HG02885 (cell line): ENCODE results near the gene LCAT.
A peak's percentile ranks its signal among the peaks of the same experiment; 100 is the strongest.
"Not testable (repeated sequence)": the region's sequence is repeated elsewhere in the genome, so short reads cannot be mapped to it uniquely, and the experiment has no call there.

Experiments used
- ATAC-seq: cut with Tn5 transposase; IDR thresholded peaks from one replicate; pipeline ENCODE4 v1.9.1; 2021; ENCODE audit warnings: mild to moderate bottlenecking; ENCODE audit not compliant: unreplicated experiment, poor library complexity

The LCAT gene

GRCh38 chr16:67950335-67950843 lies 6.5 kb upstream of the LCAT start:
- ATAC-seq: no peak

- ATAC-seq: no peak
Measured at GRCh38 chr16:67949645-67950044, 5.7 kb upstream of the LCAT start.

DNA sequence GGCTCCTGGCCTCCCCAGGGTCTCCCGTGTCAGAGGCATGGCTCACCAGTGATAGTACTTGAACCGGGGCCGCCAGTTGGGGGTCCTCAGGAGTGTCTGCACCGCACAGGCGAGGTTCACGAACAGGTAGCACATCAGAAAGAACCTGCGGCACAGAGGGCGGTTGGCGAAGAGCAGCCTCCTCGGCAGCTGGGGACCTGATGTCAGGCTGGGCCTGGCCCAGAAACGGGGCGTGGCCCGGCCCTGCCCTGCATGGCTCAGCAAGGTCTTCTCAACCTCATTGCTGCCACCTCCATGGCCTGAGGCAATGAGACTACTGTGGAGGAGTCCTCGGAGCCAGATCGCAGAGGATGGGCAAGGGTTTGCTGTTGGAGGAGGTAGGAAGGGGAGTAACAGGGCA lies 4.1 kb upstream of the LCAT start:
- no peak for ATAC-seq

- ATAC-seq: no peak
Measured at GRCh38 chr16:67946966-67947558, 3.1 kb upstream of the LCAT start.

- no peak for ATAC-seq
Measured at GRCh38 chr16:67946128-67946569, 2.2 kb upstream of the LCAT start.

DNA sequence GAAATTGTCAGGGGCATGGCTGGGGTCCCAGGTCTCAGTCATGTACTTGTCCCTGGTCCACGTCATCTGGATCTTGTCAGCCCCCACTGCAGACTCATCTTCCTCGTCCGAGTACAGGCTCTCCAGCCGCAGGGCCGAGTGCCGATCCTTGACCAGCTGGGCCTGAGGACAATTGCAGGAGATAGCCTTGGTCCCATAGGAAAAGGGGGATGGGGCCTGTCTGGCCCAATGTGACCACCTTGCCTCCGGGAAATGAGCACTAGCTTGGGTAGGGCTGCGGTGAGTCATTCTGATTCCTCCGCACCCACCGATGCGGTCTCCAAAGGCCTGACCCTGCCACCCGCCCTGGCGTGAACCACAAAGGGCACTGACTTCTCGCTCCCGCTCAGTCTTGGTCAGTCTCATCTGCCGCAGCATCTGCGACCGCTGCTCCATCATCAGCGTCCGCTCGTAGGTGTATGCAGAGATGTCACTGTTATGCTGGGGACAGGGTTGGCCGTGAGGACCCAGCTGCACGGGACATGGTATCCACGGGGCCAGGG lies 1.5 kb upstream of the LCAT start:
- ATAC-seq: no peak

GRCh38 chr16:67944690-67945391 lies 921 bp upstream of the LCAT start:
- ATAC-seq: no peak

DNA sequence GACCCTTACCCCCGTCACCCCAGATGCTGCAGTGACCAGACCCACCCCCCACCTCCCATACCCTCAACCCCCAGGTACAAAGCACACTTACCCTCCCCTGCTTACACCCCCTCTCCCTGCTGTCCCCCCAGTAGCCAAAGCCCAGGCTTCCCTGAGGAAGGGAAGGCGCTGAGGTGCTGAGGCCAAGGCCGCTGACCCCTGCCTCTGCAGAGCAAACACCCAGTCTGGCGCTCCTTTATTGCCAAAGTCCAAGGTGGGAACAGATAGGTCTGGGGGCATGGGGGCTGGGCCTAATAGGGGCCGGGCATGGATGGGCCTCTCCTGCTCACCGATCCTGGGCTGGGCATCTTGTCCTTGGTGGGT lies 683 bp downstream of the LCAT start:
- ATAC-seq: no peak

DNA sequence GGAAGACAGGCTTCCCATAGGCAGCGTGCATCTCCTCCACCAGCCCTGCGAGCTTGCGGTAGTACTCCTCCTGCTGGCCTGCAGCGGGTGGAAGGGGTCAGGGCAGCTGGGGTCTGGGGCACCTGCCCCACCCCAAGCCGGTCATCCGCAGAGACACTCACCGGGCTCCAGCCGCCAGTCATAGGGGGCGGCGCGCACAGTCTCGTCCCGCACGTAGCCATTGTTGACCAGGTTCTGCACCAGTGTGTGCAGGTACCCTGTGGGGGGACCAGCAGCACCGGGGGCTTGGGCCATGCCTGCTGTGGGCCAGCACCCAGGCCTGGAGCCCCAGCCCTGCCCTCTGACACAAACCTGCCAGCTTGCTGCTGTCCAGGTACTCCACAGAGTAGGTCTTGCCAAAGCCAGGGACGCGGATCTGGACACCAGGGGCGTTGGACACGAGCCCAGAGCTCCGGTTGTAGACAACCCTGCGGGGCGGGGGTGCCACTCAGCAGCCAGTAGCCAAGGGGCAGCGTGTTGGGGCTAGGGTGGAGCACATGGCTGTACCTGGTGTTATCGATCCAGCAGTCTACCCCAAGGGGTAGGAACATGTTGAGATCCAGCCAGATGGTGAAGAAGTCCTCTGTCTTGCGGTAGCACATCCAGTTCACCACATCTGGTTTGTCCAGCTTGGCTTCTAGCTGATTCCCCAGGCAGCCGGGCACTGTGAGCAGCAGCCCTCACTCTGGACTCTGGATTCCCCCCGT lies 1.2 kb downstream of the LCAT start:
- ATAC-seq: no peak

- ATAC-seq: no peak
Measured at GRCh38 chr16:67942200-67942509, 1.8 kb downstream of the LCAT start.

DNA sequence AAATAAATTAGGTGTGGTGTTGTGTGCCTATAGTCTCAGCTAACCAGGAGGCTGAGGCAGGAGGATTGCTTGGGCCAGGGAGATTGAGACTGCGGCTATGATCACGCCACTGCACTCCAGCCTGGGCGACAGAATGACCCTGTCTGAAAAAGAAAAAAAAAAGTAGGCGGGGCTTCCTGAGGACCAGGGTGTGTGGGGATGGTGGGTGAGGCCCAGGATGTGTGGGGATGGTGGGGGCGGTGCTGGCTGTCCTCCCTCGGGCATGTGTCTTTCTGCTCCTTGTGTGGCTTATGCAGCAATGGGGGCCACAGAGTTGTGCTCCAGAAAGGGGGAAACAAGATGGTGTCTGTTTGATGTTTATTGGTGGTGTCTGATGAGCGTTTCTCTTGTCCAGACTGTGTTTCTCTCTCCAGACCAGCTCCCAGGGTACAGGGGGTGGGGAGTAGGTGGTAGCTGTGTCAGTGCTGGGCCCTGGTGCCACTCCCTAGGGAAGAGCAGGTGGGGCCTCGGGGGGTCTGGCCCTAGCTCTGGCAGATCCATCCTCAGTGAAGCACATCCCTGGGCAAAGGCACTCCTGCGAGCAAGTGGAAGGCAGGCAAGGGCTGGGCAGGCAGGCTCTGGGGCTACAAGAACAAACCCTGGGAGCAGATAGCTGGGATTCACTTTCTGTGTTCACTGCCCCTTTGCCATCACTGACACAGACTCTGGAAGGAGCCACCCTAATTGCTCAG lies 2.3 kb downstream of the LCAT start:
- ATAC-seq: no peak

DNA sequence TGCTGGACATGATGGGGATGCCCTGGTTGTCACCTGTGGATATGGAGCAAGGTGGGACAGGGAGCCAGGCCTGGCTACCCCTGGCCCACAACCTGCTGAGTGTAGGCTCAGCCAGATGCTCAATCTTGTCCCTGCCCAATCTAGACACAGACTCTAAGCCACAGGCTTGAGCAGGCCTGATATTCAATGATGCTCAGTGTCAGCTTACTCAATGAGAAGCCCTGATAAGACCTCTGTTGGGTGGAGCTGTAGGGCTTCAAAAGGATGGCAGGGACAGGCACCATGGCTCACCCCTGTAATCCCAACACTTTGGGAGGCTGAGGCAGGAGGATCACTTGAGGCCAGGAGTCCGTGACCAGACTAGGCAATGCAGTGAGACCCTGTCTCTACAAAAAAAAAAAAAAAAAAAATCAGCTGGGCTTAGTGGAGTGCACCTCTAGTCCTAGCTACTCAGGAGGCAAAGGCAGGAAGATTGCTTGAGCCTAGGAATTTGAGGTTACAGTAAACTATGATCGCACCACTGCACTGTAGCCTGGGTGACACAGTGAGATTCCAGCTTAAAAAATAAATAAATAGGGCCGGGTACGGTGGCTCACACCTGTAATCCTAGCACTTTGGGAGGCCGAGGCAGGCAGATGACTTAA lies 3.4 kb downstream of the LCAT start:
- ATAC-seq: no peak

GRCh38 chr16:67939507-67940445 lies 4.1 kb downstream of the LCAT start:
- ATAC-seq: no peak

GRCh38 chr16:67937713-67938112 lies 6.2 kb downstream of the LCAT start:
- not testable (repeated sequence) for ATAC-seq

- ATAC-seq: peak; percentile 52
Measured at GRCh38 chr16:67936880-67937605, 6.9 kb downstream of the LCAT start.

DNA sequence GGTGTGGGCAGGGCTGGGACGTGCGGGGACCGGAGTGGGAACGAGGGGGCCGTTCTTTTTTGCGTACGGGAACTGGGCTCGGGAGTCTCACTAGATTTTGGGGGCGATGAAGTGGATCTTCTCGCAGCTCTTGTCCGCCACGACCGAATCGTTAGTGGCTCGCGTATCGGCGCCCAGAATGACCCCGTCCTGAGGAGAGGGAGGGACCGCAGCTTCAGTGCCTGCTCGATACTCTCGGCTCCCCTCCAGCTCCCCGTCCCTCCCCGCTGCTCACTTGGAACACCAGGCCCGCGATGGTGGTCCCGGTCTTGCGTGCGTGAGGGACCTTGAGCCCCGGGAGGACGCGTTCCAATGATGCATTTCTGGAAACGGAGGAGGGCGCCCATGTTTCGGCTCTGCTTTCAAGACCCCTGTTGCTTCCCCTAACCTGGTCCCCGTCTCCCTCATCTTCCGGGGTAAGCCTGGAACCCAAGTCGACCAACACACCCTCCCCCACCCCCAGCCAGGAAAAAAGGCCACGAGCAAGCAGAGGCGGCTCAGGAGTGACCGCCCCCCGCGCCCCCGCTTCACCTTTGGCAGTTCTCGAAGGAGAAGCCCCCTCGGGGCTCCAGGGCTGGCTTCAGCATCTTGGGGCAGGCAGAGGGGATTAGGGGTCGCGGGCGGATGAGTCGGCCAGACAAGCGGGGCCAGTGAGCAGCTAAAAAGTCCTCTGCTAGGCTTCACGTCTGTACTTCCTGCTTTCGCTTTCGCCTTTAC lies 7.6 kb downstream of the LCAT start, which contains the start of gene PSMB10:
Gene PSMB10, minus strand, starts transcription at position 727 of the 756 bp plus-strand sequence. Its CDS starts 101 bp downstream, at position 626.
- peak; percentile 0 for ATAC-seq

DNA sequence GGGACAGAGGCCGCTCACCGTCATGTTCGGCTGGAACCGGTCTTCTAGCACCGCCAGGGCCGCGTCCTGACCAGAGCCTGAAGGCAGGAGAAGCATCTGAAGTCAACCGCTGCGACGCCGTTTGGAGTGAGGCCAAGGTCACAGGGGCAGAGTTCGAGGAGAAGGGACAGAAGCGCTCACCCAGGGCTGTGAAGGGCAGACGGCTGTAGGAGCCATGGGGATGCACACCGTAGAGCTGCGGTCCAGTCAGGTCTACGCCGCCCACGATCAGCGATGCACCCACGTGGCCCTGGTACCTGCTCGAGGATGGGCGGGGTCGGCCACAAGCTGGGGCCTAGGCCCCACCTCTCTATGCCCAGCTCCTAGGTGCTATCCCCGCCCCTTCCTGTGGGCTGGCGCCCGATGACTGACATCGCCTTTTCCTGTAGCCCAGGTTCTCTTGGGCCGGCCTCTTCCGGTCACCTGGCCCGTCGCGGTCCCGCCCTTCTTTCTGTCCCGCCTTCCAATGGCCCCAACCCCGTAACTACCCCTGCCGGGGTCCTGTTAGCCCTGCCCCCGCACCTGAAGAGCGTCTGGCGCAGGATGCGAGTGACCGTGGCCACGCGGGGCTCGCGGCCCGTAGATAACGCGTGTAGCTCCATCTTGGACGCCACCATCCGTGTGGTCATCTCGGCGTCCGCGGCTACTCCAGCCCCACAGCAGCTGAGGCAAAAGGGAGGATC lies 8.4 kb downstream of the LCAT start:
- ATAC-seq: peak; percentile 92
